Mesenteric fat pad (tissue), 1 donor: ENCODE measurements around the gene GLIPR2. TPM values are rescaled to one million over a fixed set of nuclear protein-coding genes. Genes with fewer than 3 reads are reported as not detected.
"Not testable (repeated sequence)": the region's sequence is repeated elsewhere in the genome, so short reads cannot be mapped to it uniquely, and the experiment has no call there.

Experiments used
- DNase-seq: peaks from one replicate; pipeline ENCODE4 v3.0.0-alpha.2; 2020; ENCODE audit warnings: low spot score
- total RNA-seq: library from RNA; stranded (reverse); fragmentation: NEBNext Ultra II Directional; extraction: Animal tissue kit (Norgen Biotek cat#: 25700); gene quantifications from one replicate; pipeline ENCODE4 v1.2.1, GENCODE V29; 2021
- donor health status: DM: yes; HTN: yes; CAD: no.

GLIPR2 gene
- total RNA-seq, 1 donor from 2014 or later, result 81.7 TPM

- no peak for DNase-seq
Observed at GRCh38 chr9:36163049-36163785, 26.7 kb downstream of the GLIPR2 start.

DNA sequence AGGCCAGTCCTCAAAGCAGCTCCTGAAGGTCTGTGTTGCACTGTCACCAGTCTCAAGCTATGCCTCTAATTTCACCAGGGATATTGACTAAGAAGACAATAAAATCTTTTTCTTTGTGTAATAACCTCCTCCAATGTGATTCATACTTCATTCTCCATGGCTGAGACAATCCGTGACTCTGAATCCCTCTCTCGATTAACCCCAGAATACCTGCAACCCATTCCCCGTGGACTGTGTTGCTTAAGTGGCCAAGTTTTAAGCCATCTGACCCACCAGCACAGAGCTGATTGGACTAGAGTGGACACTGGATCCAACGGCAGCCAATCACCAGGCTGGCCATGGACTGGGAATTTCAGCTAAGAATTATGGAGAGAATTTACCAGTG lies 27.2 kb downstream of the GLIPR2 start:
- DNase-seq, result no peak

GRCh38 chr9:36164372-36164771 lies 27.8 kb downstream of the GLIPR2 start:
- DNase-seq, result no peak

GRCh38 chr9:36164989-36165388 lies 28.5 kb downstream of the GLIPR2 start:
- no peak for DNase-seq

GRCh38 chr9:36165826-36166167 lies 29.3 kb downstream of the GLIPR2 start:
- DNase-seq, result no peak

DNA sequence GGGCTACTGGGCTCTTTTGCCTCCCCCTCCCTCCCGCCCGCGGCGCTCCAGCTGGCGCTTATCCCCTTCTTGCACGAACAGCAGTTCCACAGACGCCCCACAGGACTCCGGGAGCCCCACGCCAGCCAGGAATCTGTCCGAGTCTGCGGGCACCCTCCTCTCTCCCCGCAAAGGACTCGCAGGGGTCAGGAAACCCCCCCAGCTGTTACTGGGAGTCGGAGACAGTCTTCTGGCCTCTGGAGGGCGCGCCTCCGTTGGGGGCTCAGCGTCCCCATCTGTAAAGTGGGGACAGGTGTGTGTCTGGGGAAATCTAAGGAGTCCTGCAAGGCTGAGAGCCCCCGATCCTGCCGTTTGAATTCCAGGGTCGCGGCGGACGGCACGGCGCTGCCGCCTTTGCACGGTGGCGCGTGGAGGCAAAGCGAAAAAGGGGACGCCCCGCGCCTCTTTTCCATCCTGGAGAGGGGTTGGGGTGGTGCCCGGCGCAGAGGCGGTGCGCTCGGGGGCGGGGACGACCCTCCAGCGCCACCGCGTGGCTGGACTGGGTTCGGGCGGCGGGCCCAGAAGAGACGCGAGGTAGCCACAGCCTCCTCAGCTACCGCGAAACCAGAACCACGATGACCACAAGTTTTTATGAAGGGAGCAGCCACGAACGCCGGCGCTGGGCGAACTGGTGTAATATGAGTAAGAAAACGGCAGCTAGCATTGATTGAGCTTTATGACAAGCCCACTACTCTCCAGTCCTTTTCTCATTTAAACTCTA lies 29.8 kb downstream of the GLIPR2 start:
- peak; percentile 96 for DNase-seq

DNA sequence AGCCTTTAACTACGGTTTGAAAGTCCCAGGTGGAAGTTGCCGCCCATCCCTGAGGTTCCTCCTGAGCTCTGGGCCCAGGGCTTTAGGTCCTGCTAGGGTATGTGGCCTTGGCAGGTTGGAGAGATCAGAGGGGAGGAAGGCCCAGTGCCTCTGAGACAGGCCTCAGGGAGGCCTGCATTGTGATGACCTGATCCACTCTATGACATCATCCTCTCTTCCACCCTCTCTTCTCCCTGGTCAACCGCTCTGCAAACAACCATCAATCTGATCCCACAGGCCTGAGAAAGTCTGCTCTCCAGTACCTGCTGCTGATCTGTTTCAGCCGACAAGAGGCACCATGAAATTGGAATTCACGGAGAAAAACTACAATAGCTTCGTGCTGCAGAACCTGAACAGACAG lies 32.6 kb downstream of the GLIPR2 start, which contains the start of gene CCIN:
TSS of gene CCIN (plus strand) at position 223 of the 400 bp plus-strand sequence. CDS start at position 338, 115 bp downstream.
- peak; percentile 16 for DNase-seq

GRCh38 chr9:36169708-36170107 lies 33.2 kb downstream of the GLIPR2 start:
- no peak for DNase-seq

GRCh38 chr9:36170531-36170930 lies 34.0 kb downstream of the GLIPR2 start:
- peak; percentile 81 for DNase-seq

DNA sequence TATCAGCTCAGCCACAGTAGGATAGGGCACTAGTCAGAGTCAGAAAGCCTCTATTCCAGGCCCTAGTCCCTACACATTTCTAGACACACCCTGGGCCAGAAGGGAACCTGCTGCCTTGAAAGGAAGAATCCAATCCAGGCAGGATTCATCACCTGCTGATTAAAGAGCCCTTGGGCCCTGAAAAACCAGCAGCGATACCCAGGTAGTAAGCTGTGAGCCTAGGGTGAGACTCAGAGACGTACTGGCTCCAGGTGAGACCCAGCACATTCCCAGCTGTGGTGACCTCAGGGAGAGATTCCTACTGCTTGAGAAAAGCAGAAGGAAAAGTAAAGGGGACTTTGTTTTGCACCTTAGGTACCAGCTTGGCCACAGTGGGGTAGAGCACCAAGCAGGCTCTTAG lies 37.3 kb downstream of the GLIPR2 start:
- DNase-seq, result peak; percentile 18

DNA sequence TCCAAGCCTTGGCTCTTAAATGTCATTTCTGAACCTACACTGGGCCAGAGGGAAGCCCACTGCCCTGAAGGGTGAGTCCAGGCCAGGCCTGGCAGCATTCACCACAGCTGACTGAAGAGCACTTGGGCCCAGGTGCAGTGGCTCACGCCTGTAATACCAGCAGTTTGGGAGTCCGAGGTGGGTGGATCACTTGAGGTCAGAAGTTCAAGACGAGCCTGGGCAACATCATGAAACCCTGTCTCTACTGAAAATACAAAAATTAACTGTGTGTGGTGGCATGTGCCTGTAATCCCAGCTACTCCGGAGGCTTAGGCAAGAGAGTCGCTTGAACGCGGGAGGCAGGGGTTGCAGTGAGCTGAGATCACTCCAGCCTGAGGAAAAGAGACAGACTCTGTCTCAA lies 37.7 kb downstream of the GLIPR2 start:
- peak; percentile 69 for DNase-seq

GRCh38 chr9:36174731-36175130 lies 38.2 kb downstream of the GLIPR2 start:
- DNase-seq, result peak; percentile 33

GRCh38 chr9:36175209-36175608 lies 38.7 kb downstream of the GLIPR2 start:
- DNase-seq, result not testable (repeated sequence)

DNA sequence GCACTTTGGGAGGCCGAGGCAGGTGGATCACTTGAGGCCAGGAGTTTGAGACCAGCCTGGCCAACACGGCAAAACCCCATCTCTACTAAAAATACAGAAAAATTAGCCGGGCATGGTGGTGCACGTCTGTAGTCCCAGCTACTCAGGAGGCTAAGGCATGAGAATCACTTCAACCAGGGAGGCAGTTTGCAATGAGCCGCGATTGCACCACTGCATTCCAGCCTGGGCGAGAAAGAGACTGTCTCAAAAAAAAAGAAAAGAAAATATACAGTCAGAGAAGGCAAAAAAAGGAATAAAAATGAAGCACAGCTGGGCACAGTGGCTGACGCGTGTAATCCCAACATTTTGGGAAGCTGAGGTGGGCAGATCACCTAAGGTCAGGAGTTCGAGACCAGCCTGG lies 40.0 kb downstream of the GLIPR2 start:
- DNase-seq, result peak; percentile 60

- no peak for DNase-seq
Observed at GRCh38 chr9:36177571-36177970, 41.0 kb downstream of the GLIPR2 start.

DNA sequence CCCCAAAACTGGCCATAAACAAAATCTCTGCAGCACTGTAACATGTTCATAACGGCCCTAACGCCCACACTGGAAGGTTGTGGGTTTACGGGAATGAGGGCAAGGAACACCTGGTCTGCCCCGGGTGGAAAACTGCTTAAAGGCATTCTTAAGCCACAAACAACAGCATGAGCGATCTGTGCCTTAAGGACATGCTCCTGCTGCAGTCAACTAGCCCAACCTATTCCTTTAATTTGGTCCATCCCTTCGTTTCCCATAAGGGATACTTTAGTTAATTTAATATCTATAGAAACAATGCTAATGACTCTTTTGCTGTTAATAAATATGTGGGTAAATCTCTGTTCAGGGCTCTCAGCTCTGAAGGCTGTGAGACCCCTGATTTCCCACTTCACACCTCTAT lies 43.7 kb downstream of the GLIPR2 start:
- not testable (repeated sequence) for DNase-seq

- no peak for DNase-seq
Observed at GRCh38 chr9:36187414-36187813, 50.9 kb downstream of the GLIPR2 start.

DNA sequence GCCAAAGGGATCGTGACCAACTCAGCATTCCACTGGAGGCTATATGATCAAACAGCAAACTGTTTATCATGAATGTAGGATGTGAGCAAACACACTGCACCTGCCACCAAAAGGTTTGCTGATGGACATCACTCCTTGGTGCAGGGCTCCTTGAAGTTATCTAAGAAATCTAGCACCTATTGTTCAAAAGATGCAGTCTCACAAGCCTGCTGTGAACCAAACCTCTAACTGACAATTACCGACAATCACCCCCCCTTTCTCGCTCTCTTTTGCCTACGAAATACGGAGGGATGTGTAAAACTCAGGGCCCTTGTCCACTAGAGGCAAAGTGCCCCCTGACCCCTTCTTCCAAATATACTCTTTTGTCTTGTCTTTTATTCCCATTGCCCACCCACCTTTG lies 51.7 kb downstream of the GLIPR2 start:
- DNase-seq, result no peak

GRCh38 chr9:36189976-36190375 lies 53.4 kb downstream of the GLIPR2 start:
- no peak for DNase-seq

GRCh38 chr9:36190388-36191289 lies 54.1 kb downstream of the GLIPR2 start, which contains the start of gene CLTA:
TSS of gene CLTA (plus strand) at chr9:36190921. CDS start at chr9:36191057, 136 bp downstream.
- DNase-seq, result peak; percentile 96

DNA sequence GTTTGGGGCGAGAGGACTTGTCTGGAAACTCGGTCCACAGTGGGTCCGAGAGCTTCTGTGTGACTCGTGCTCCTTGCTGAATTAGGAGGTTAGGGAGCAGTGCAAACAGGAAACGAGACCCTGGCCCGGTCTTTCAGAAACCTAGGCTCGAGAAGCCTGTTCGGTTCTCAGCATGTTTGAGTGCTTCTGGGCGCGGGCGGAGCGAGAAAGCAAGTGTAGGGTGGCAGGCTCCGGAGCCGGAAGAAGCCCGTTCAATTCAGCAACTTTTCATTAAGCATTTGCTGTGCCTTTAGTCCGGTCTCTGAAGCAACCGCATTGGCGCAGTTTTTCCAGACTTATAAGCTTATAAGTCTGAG lies 54.7 kb downstream of the GLIPR2 start:
- DNase-seq, result no peak

- no peak for DNase-seq
Observed at GRCh38 chr9:36191686-36192085, 55.2 kb downstream of the GLIPR2 start.
